Testis (tissue), 2 donors: ENCODE results near the gene TFCP2L1.
"Not testable (repeated sequence)": the region's sequence is repeated elsewhere in the genome, so short reads cannot be mapped to it uniquely, and the experiment has no call there.

Experiments used
- CTCF ChIP-seq, 3 experiments: fragments of 450-650 bp in 2 of 3; fragments of 200-600 bp in 1 of 3; sonication (generic) in 1 of 3; IDR thresholded peaks; one replicate each; pipeline ENCODE4 v1.5.1; 2016 to 2019; ENCODE audit warnings: antibody characterized with exemption in 3 of 3, mild to moderate bottlenecking in 2 of 3, moderate library complexity in 1 of 3
- POLR2A ChIP-seq: fragments of 450-650 bp; IDR thresholded peaks from one replicate; pipeline ENCODE4 v1.6.1; 2017; ENCODE audit warnings: antibody characterized with exemption, mild to moderate bottlenecking, moderate library complexity

- not testable (repeated sequence) for TF ChIP-seq POLR2A; CTCF (IDR thresholded peaks at IDR 0.05)
Measured at GRCh38 chr2:121297866-121298265, 12.9 kb upstream of the TFCP2L1 start.
